Astrocyte (in vitro differentiated cells and primary cell): ENCODE data around the gene SPTBN5.

Experiments
- CTCF ChIP-seq: IDR thresholded peaks from 2 replicates; pipeline ENCODE4 v1.5.1; 2011; ENCODE audit warnings: low read depth, mild to moderate bottlenecking, inconsistent platforms, low read length, moderate library complexity; ENCODE audit not compliant: insufficient read depth
- EZH2 ChIP-seq: IDR thresholded peaks from 2 replicates; pipeline ENCODE4 v1.6.1; 2012; ENCODE audit warnings: mild to moderate bottlenecking, low read length, inconsistent platforms; ENCODE audit not compliant: insufficient read depth

GRCh38 chr15:41937568-41937923 lies 43.7 kb upstream of the SPTBN5 start:
- no peak for TF ChIP-seq CTCF
- TF ChIP-seq EZH2, result no peak
